Vagina (tissue), 2 donors: ENCODE results near the gene NAALADL1. TPM values are rescaled to one million over a fixed set of nuclear protein-coding genes. Genes with fewer than 3 reads are reported as not detected.

Experiments used
- DNase-seq, 2 donors: peaks; one replicate each; pipeline ENCODE4 v3.0.0-alpha.2; 2017; ENCODE audit errors: extremely low spot score in 2 of 2
- H3K27ac ChIP-seq: fragments of 200-600 bp; sonication (generic); one replicate; pipeline ENCODE4 v1.5.1; 2019
- H3K27me3 ChIP-seq: fragments of 200-600 bp; sonication (generic); one replicate; pipeline ENCODE4 v1.5.1; 2019
- H3K36me3 ChIP-seq, 2 donors: fragments of 200-600 bp; sonication (generic); one replicate each; pipeline ENCODE4 v1.5.1; 2017 to 2019
- H3K4me1 ChIP-seq: fragments of 200-600 bp; sonication (generic); one replicate; pipeline ENCODE4 v1.5.1; 2019
- H3K4me3 ChIP-seq, 2 donors: fragments of 200-600 bp; sonication (generic); 1 replicate in 1 of 2; 2 replicates in 1 of 2; pipeline ENCODE4 v1.5.1; 2016 to 2019
- H3K9me3 ChIP-seq: fragments of 200-600 bp; sonication (generic); one replicate; pipeline ENCODE4 v1.5.1; 2019
- CTCF ChIP-seq, 3 experiments: fragments of 450-650 bp in 2 of 3; fragments of 200-600 bp in 1 of 3; sonication (generic) in 1 of 3; IDR thresholded peaks; one replicate each; pipeline ENCODE4 v1.5.1; 2017 to 2019; ENCODE audit warnings: antibody characterized with exemption in 3 of 3, mild to moderate bottlenecking in 2 of 3, moderate library complexity in 2 of 3
- POLR2A ChIP-seq, 2 donors: fragments of 450-650 bp; IDR thresholded peaks; one replicate each; pipeline ENCODE4 v1.6.1; 2017; ENCODE audit warnings: antibody characterized with exemption in 2 of 2, mild to moderate bottlenecking in 2 of 2, moderate library complexity in 2 of 2
- POLR2AphosphoS5 ChIP-seq, 2 donors: sonication (generic); formaldehyde crosslinking; IDR thresholded peaks; one replicate each; pipeline ENCODE4 v1.9.0; 2017; ENCODE audit warnings: antibody characterized with exemption in 2 of 2, mild to moderate bottlenecking in 2 of 2, low read depth in 1 of 2; ENCODE audit not compliant: insufficient read depth in 1 of 2
- intact Hi-C: fragments of 100-400 bp; cut with DNase I; formaldehyde crosslinking; loops from one replicate; pipeline ENCODE4 v1.15.1; 2023
- total RNA-seq: library from RNA; depleted of rRNA; stranded (reverse); fragments of >200 nt; gene quantifications from one replicate; pipeline ENCODE4 v1.2.3, GENCODE V29; 2016

NAALADL1 gene
- total RNA-seq, 1 donor from 2014 or later = 30.7 TPM

DNA sequence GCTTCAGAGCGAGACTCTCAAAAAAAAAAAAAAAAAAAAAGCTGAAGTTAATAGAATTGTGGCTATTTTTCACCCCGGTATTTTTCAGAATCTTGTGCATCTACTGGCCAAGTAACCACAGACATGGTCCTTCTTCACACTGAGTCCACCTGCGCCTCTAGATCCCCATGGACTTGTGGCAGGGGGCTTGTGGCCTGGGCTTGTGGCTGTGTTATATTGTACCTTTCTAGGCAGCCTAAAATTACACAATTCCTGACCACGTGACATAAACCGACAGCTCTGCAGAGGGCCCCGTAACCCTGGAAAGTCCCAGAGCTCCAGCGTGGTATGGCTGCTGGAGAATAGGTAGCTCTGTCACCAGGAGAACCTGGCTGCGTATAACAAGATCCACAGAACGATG lies 10.9 kb upstream of the NAALADL1 start:
- H3K36me3 ChIP-seq = no peaks in the 10 kb centered on the region
- TF ChIP-seq POLR2A (IDR thresholded peaks at IDR 0.05) (no peak), CTCF (IDR thresholded peaks at IDR 0.05) (no peak), POLR2AphosphoS5 (IDR thresholded peaks at IDR 0.05; ENCODE audit: insufficient read depth in 1 of 2, low read depth in 1 of 2) (no peak)
- H3K27ac ChIP-seq = no peak overlapping the region
- no peak overlapping the region for H3K4me3 ChIP-seq
- H3K27me3 ChIP-seq = no peaks in the 10 kb centered on the region
- H3K4me1 ChIP-seq = no peaks in the 10 kb centered on the region
- H3K9me3 ChIP-seq = no peaks in the 10 kb centered on the region
- DNase-seq = no peak
- intact Hi-C loops = no loop called here

DNA sequence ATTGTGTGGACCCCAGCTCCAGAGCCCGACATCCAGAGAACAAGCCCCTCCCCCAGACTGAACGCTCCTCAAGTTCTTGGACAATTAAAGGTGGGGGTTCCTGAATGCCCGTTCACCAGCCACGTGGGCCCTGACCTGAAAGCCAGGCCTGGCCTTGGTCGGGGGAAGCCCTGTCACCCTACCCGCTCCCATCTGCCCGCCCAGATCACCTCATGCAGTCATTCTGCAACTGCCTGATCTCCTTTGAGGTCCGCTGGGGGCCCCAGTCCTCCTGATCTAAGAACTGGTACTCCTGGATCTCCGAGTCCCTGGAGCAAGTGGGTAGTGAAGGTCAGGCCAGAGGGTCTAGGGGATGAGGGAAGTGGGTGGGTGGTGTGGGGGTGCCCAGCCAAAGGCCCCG lies 9.1 kb upstream of the NAALADL1 start:
- H3K4me1 ChIP-seq = no peaks in the 10 kb centered on the region
- no peaks in the 10 kb centered on the region for H3K36me3 ChIP-seq
- no peak for TF ChIP-seq POLR2A (IDR thresholded peaks at IDR 0.05)
- no peak for TF ChIP-seq POLR2AphosphoS5 (IDR thresholded peaks at IDR 0.05; ENCODE audit: insufficient read depth in 1 of 2, low read depth in 1 of 2)
- no peak for TF ChIP-seq CTCF (IDR thresholded peaks at IDR 0.05)
- H3K27me3 ChIP-seq = no peaks in the 10 kb centered on the region
- DNase-seq = no peak
- no peak overlapping the region for H3K27ac ChIP-seq
- intact Hi-C loops = no loop called here
- no peaks in the 10 kb centered on the region for H3K9me3 ChIP-seq
- no peak overlapping the region for H3K4me3 ChIP-seq

- Histone ChIP-seq H3K4me3 (no peak overlapping the region), H3K27ac (no peak overlapping the region), H3K27me3 (no peaks in the 10 kb centered on the region), H3K9me3 (no peaks in the 10 kb centered on the region), H3K4me1 (no peaks in the 10 kb centered on the region), H3K36me3 (no peaks in the 10 kb centered on the region)
- TF ChIP-seq POLR2AphosphoS5 (IDR thresholded peaks at IDR 0.05; ENCODE audit: insufficient read depth in 1 of 2, low read depth in 1 of 2) = no peak
- no peak for TF ChIP-seq POLR2A (IDR thresholded peaks at IDR 0.05)
- no peak for TF ChIP-seq CTCF (IDR thresholded peaks at IDR 0.05)
- no peak for DNase-seq
- intact Hi-C loops = no loop called here
Measured at GRCh38 chr11:65066805-65067291, 8.5 kb upstream of the NAALADL1 start.

- H3K4me1 ChIP-seq = no peaks in the 10 kb centered on the region
- no peak overlapping the region for H3K27ac ChIP-seq
- H3K36me3 ChIP-seq = no peaks in the 10 kb centered on the region
- intact Hi-C loops = no loop called here
- no peaks in the 10 kb centered on the region for H3K9me3 ChIP-seq
- H3K4me3 ChIP-seq = no peak overlapping the region
- H3K27me3 ChIP-seq = no peaks in the 10 kb centered on the region
- TF ChIP-seq CTCF (IDR thresholded peaks at IDR 0.05) (no peak), POLR2AphosphoS5 (IDR thresholded peaks at IDR 0.05; ENCODE audit: insufficient read depth in 1 of 2, low read depth in 1 of 2) (no peak), POLR2A (IDR thresholded peaks at IDR 0.05) (no peak)
- DNase-seq = no peak
Measured at GRCh38 chr11:65066315-65066714, 8.0 kb upstream of the NAALADL1 start.

- Histone ChIP-seq H3K9me3 (no peaks in the 10 kb centered on the region), H3K27me3 (no peaks in the 10 kb centered on the region), H3K36me3 (no peaks in the 10 kb centered on the region), H3K27ac (no peak overlapping the region), H3K4me1 (no peaks in the 10 kb centered on the region), H3K4me3 (no peak overlapping the region)
- intact Hi-C loops = no loop called here
- no peak for DNase-seq
- no peak for TF ChIP-seq POLR2A (IDR thresholded peaks at IDR 0.05)
- no peak for TF ChIP-seq POLR2AphosphoS5 (IDR thresholded peaks at IDR 0.05; ENCODE audit: insufficient read depth in 1 of 2, low read depth in 1 of 2)
- TF ChIP-seq CTCF (IDR thresholded peaks at IDR 0.05) = no peak
Measured at GRCh38 chr11:65065851-65066250, 7.5 kb upstream of the NAALADL1 start.
